WTC11 (cell line): ENCODE data around the gene LRTM1.

Experiments
- CREM ChIP-seq: sonication (generic); formaldehyde crosslinking; IDR thresholded peaks from 2 replicates; pipeline ENCODE4 v1.8.1; 2022; ENCODE audit warnings: mild to moderate bottlenecking, missing genetic modification reagents, moderate library complexity
- CTCF ChIP-seq: fragments of 200-600 bp; IDR thresholded peaks from 2 replicates; pipeline ENCODE4 v1.8.0; 2022; ENCODE audit warnings: antibody characterized with exemption
- MAX ChIP-seq: sonication (generic); formaldehyde crosslinking; IDR thresholded peaks from 2 replicates; pipeline ENCODE4 v1.8.0; 2022; ENCODE audit warnings: mild to moderate bottlenecking, missing genetic modification reagents
- TF ChIP-seq, protein P1 (sequence below): sonication (generic); formaldehyde crosslinking; IDR thresholded peaks from 2 replicates; pipeline ENCODE4 v1.8.0; 2023; ENCODE audit warnings: missing genetic modification reagents

DNA sequence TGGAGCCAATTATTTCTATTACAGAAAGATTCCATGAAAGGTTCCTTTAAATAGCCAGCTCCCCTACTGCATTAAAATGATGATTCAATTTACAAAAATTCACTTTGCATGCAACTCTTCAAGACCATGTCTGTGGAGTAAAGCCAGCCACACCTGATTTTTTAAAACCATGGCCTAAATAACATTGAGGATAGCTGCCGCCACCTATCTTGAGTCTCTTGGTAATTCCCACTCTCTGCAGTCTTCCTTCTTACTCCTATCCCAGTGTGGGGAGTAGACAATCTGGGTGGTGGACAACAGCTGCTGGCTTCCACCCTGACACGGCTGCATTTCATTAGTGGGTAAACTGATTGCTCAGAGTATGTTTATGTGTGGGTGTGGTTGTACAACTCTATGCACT lies 10.7 kb downstream of the LRTM1 start:
- TF ChIP-seq MAX (CRISPR knock-in tag) (no peak), CTCF (no peak), CREM (CRISPR knock-in tag) (no peak)
- TF ChIP-seq, protein P1, sequence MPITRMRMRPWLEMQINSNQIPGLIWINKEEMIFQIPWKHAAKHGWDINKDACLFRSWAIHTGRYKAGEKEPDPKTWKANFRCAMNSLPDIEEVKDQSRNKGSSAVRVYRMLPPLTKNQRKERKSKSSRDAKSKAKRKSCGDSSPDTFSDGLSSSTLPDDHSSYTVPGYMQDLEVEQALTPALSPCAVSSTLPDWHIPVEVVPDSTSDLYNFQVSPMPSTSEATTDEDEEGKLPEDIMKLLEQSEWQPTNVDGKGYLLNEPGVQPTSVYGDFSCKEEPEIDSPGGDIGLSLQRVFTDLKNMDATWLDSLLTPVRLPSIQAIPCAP (CRISPR knock-in tag) = no peak
